GM10266 (cell line): ENCODE data around the gene ACHE.

Experiments used
- DNase-seq: peaks from one replicate; pipeline ENCODE4 v3.0.0; 2012; ENCODE audit errors: extremely low spot score
- CTCF ChIP-seq: IDR thresholded peaks from 2 replicates; pipeline ENCODE4 v1.5.1; 2012; ENCODE audit warnings: mild to moderate bottlenecking, low read depth; ENCODE audit not compliant: control insufficient read depth, insufficient read depth; ENCODE audit errors: missing control alignments

ACHE gene

GRCh38 chr7:100854146-100854895, 41.4 kb downstream of the ACHE start:
- no peak for TF ChIP-seq CTCF
- no peak for DNase-seq

- TF ChIP-seq CTCF, result peak; percentile 94
- DNase-seq, result peak; percentile 95
Observed at GRCh38 chr7:100852048-100852872, 43.4 kb downstream of the ACHE start, which contains the start of gene SLC12A9. TSS of gene SLC12A9 (plus strand) at chr7:100852713. CDS start at chr7:100854198, 1,485 bp downstream.

GRCh38 chr7:100847360-100847759, 48.3 kb downstream of the ACHE start:
- TF ChIP-seq CTCF, result no peak
- no peak for DNase-seq

GRCh38 chr7:100840470-100841100, 55.1 kb downstream of the ACHE start:
- TF ChIP-seq CTCF, result no peak
- no peak for DNase-seq
